Endothelial cell of umbilical vein (primary cell): Measurements from ENCODE around the gene EML3. TPM values are rescaled to one million over a fixed set of nuclear protein-coding genes. Genes with fewer than 3 reads are reported as not detected.
A peak's percentile ranks its signal among the peaks of the same experiment; 100 is the strongest.

Experiments
- BruUV-seq: library from RNA; stranded (reverse); fragments of 400-500 nt; replicated peaks from 2 replicates; lab custom pipeline; 2021; lab: Mats Ljungman, UMichigan
- CTCF ChIA-PET: fragments of 300-600, 350-600 bp; sonication (Branson Sonifier 250); formaldehyde crosslinking; loops from one replicate; lab custom pipeline; 2021; ENCODE audit warnings: antibody characterized with exemption, inconsistent platforms; lab: Charles Lee
- POLR2A ChIA-PET: fragments of 300-600, 350-600 bp; sonication (Branson Sonifier 250); formaldehyde crosslinking; loops from one replicate; lab custom pipeline; 2021; ENCODE audit warnings: antibody characterized with exemption, inconsistent platforms; lab: Charles Lee
- DNase-seq: peaks from one replicate; pipeline ENCODE4 v3.0.0-alpha.2; 2011; ENCODE audit warnings: low read depth, low spot score
- FAIRE-seq: peaks from 2 replicates; lab custom pipeline; 2011; peaks lifted over from hg19 to GRCh38; lab: Jason Lieb, UNC
- H2AFZ ChIP-seq: 2 replicates; pipeline ENCODE4 v1.6.0; 2012; ENCODE audit warnings: low read depth, low read length, control low read depth, inconsistent platforms
- H3K27ac ChIP-seq: 2 replicates; pipeline ENCODE4 v1.5.1; 2011; ENCODE audit warnings: low read depth, mild to moderate bottlenecking, control low read depth, low read length, moderate library complexity; ENCODE audit not compliant: insufficient read depth
- H3K27me3 ChIP-seq, 2 experiments: 2 replicates each; pipeline versions ENCODE4 v1.6.0 to v1.6.1; 2011; ENCODE audit warnings: low read length in 2 of 2, mixed read lengths in 1 of 2; ENCODE audit not compliant: control insufficient read depth in 2 of 2, insufficient read depth in 2 of 2
- H3K36me3 ChIP-seq, 2 experiments: 2 replicates in 1 of 2; 3 replicates in 1 of 2; pipeline ENCODE4 v1.5.1; 2011; ENCODE audit warnings: low read length in 2 of 2, mild to moderate bottlenecking in 1 of 2, moderate library complexity in 1 of 2; ENCODE audit not compliant: control insufficient read depth in 2 of 2, insufficient read depth in 2 of 2; ENCODE audit errors: extremely low read depth in 1 of 2
- H3K4me1 ChIP-seq: 3 replicates; pipeline ENCODE4 v1.5.1; 2011; ENCODE audit warnings: mild to moderate bottlenecking, low read length; ENCODE audit not compliant: control insufficient read depth, insufficient read depth; ENCODE audit errors: extremely low read depth
- H3K4me2 ChIP-seq: 2 replicates; pipeline ENCODE4 v1.6.1; 2011; ENCODE audit warnings: low read length, control low read depth, mixed read lengths; ENCODE audit not compliant: insufficient read depth
- H3K4me3 ChIP-seq, 3 experiments: fragments of 200-600 bp in 1 of 3; sonication (generic), shearing (Covaris generic) in 1 of 3; replicated peaks in 1 of 3; 2 replicates each; pipeline ENCODE4 v1.5.1; 2011 to 2016; ENCODE audit warnings: control low read depth in 3 of 3, low read length in 3 of 3, mild to moderate bottlenecking in 2 of 3, inconsistent platforms in 1 of 3, low read depth in 1 of 3, moderate library complexity in 1 of 3; ENCODE audit not compliant: insufficient read depth in 1 of 3
- H3K79me2 ChIP-seq: 2 replicates; pipeline ENCODE4 v1.6.0; 2012; ENCODE audit warnings: low read length, inconsistent platforms; ENCODE audit not compliant: control insufficient read depth, insufficient read depth
- H3K9ac ChIP-seq: replicated peaks from 2 replicates; pipeline ENCODE3; 2011; ENCODE audit warnings: low read length, control low read depth; ENCODE audit not compliant: insufficient read depth; ENCODE audit errors: extremely low read depth
- H3K9me1 ChIP-seq: replicated peaks from 3 replicates; pipeline ENCODE4 v1.6.0; 2011; ENCODE audit warnings: mild to moderate bottlenecking, low read length; ENCODE audit not compliant: control insufficient read depth, insufficient read depth; ENCODE audit errors: extremely low read depth
- H3K9me3 ChIP-seq: replicated peaks from 2 replicates; pipeline ENCODE4 v1.5.1; 2012; ENCODE audit warnings: low read length, inconsistent platforms; ENCODE audit not compliant: control insufficient read depth, insufficient read depth
- H4K20me1 ChIP-seq: replicated peaks from 2 replicates; pipeline ENCODE3; 2011; ENCODE audit warnings: mild to moderate bottlenecking, low read length; ENCODE audit not compliant: control insufficient read depth, insufficient read depth; ENCODE audit errors: extremely low read depth
- GATA2 ChIP-seq: IDR thresholded peaks from 2 replicates; pipeline ENCODE4 v1.7.0; 2011; ENCODE audit warnings: low read depth, mild to moderate bottlenecking, moderate library complexity, mixed read lengths, low read length; ENCODE audit not compliant: insufficient read length, insufficient read depth
- JUN ChIP-seq: IDR thresholded peaks from 2 replicates; pipeline ENCODE4 v1.6.1; 2011; ENCODE audit warnings: borderline replicate concordance, low read depth; ENCODE audit not compliant: insufficient read length, insufficient read depth
- POLR2A ChIP-seq: IDR thresholded peaks from 2 replicates; pipeline ENCODE4 v1.6.1; 2012; ENCODE audit warnings: low read depth, mild to moderate bottlenecking, control low read depth, low read length
- POLR2AphosphoS5 ChIP-seq: IDR thresholded peaks from 2 replicates; pipeline ENCODE4 v1.6.1; 2012; ENCODE audit warnings: low read depth, mild to moderate bottlenecking, control low read depth, low read length, moderate library complexity; ENCODE audit not compliant: insufficient read depth
- dilution Hi-C: fragments of 300-500 bp; cut with MboI; formaldehyde crosslinking; loops from one replicate; pipeline ENCODE4 v1.15.0; 2019; ENCODE audit warnings: low sequenced_read_pairs; ENCODE audit not compliant: extremely low pct_ligation_motif_present
- intact Hi-C: fragments of 100-400 bp; cut with micrococcal nuclease; formaldehyde crosslinking; loops from one replicate; pipeline ENCODE4 v1.10.0; 2022
- polyA plus RNA-seq, 4 experiments: library from polyadenylated mRNA; depleted of rRNA in 3 of 4; stranded (reverse) in 3 of 4; unstranded in 1 of 4; fragments of >200 nt; gene quantifications; 2 replicates each; pipeline versions ENCODE4 v1.2.1 to v1.2.3, GENCODE V29; 2011 to 2012; ENCODE audit warnings: missing spikeins in 1 of 4
- total RNA-seq: library from RNA; stranded (reverse); gene quantifications from 2 replicates; pipeline ENCODE4 v1.2.3, GENCODE V29; 2021

The EML3 gene
- total and polyA plus RNA-seq, 2 donors (not counting 3 experiments of a cell fraction or from before 2014, with no cell fraction given), result 75.7 to 101 TPM

DNA sequence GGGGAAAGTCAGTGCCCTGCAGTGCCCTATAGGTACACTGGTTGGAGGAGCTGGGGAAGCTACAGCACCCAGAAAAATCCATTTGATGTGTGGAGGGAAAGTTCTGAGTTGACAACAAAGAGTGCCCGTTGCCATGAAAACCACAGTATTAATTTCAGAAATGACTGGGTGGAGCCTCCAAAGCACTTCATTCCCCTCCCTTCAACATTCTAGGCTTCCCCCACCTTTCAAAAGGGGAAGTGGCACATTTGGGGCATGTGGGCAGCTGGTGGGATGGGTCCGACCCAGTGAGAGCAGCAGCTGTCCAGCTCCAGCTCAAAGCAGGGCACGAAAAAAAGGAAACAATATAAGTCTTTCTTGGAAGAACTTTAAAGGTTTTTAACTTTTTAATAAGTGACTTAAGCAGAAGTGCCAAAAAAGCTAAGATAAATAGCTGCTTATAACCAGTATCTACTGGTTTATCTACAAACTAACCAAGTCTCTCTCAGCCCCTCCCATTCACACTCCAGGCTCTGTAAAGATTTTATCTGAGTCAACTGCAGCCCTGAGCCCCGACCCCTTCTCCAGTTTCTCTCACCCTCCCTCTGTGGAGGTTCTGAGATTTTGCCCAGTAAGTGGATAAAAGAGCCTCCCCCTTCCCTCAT lies 57.0 kb downstream of the EML3 start:
- dilution Hi-C loops, result no loop called here
- ChIA-PET CTCF (interaction anchor here (0.9 to 15.7 kb wide), 4 partner anchors 12 to 161 kb away, joined by 3 to 376 read pairs (median 32); partner anchors contain the start of gene AHNAK), POLR2A (interaction anchor here (0.6 to 3.8 kb wide), 5 partner anchors 8 to 286 kb away, joined by 3 to 13 read pairs (median 4); partner anchors contain the start of genes AHNAK and EEF1G)
- Histone ChIP-seq H3K27ac (peak overlapping the region; percentile 56), H3K36me3 (peaks cover 15% of the 10 kb centered on the region in 2 experiments), H3K79me2 (peaks cover 16% of the 10 kb centered on the region), H3K27me3 (no peaks in the 10 kb centered on the region), H4K20me1 (no peaks in the 10 kb centered on the region), H3K9me3 (no peaks in the 10 kb centered on the region), H3K9ac (peak overlapping the region; percentile 36), H2AFZ (no peak overlapping the region), H3K9me1 (no peaks in the 10 kb centered on the region), H3K4me2 (peak overlapping the region; percentile 39), H3K4me3 (peak overlapping the region in 1 of 3 experiments; percentile 6), H3K4me1 (peaks cover 70% of the 10 kb centered on the region)
- intact Hi-C loops, result loop anchor here (1.0 kb wide), 1 partner anchor 9 kb away; the partner anchor contains the start of gene AHNAK
- no TSS peak for BruUV-seq
- peak; percentile 16 for TF ChIP-seq POLR2A
- no peak for TF ChIP-seq JUN
- TF ChIP-seq GATA2, result peak; percentile 68
- DNase-seq, result no peak
- no peak for FAIRE-seq

DNA sequence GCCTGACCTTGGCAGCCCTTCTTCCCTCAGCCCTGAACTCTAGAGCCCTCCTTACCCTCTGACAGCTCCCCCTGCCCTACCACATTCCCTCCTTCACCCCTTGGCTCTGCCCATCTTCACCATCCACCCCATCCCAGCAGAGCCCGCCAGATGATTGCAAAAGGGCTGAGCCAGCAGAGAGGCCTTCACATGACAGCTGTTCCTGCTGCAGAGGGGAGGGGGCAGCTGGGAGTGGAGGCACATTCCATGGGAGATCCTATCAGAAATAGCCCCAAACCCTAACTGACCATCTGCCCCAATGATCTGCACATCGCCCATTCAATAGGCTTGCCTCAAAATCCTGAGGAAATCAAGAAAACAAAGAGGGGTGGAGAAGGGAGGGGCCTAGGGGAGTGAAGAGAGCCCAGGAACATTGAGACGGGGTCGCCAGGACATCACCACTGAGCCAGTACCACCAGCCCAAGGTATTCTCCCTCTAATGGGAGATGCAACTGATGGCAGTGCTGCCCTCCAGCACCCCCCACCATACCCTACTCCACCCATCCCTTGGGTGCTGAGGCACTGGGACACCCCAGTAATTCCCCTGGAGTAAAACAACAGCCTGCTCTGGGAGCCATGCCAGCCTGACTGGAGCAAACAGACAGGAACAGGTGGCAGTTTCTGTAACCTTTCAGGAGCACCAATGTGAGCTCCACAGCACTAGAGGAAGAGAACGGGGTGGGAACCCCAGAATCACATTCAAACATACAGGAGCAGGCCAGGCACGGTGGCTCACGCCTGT lies 58.0 kb downstream of the EML3 start:
- no peak for FAIRE-seq
- no peak for DNase-seq
- H3K4me1 ChIP-seq, result peaks cover 63% of the 10 kb centered on the region
- H3K4me3 ChIP-seq, result no peak overlapping the region
- H3K4me2 ChIP-seq, result peak overlapping the region; percentile 59
- no peak overlapping the region for H2AFZ ChIP-seq
- no peaks in the 10 kb centered on the region for H4K20me1 ChIP-seq
- peaks cover 8 to 10% of the 10 kb centered on the region in 2 experiments for H3K36me3 ChIP-seq
- dilution Hi-C loops (no loop called here), intact Hi-C loops (loop anchor here (5.0 kb wide), 1 partner anchor 288 kb away; no protein-coding TSS in a partner anchor)
- H3K9me3 ChIP-seq, result no peaks in the 10 kb centered on the region
- H3K9me1 ChIP-seq, result no peaks in the 10 kb centered on the region
- peaks cover 10% of the 10 kb centered on the region for H3K79me2 ChIP-seq
- peak overlapping the region; percentile 36 for H3K9ac ChIP-seq
- ChIA-PET CTCF (interaction anchor here (0.6 to 15.7 kb wide), 7 partner anchors 11 to 160 kb away, joined by 3 to 376 read pairs (median 9); partner anchors contain the start of genes AHNAK and TUT1), POLR2A (interaction anchor here (1.3 to 2.3 kb wide), 4 partner anchors 19 to 287 kb away, joined by 4 to 10 read pairs (median 6); partner anchors contain the start of genes C11orf98, CSKMT and EEF1G)
- no TSS peak for BruUV-seq
- H3K27ac ChIP-seq, result peak overlapping the region; percentile 91
- H3K27me3 ChIP-seq, result no peaks in the 10 kb centered on the region
- no peak for TF ChIP-seq POLR2AphosphoS5
